ENCODE measurements around the gene ERCC6L2. TPM values are rescaled to one million over a fixed set of nuclear protein-coding genes. Genes with fewer than 3 reads are reported as not detected.

Gene ERCC6L2
- total and polyA plus RNA-seq, 2 of the 8 experiments (the other 6 are each of a cell fraction or from before 2014, with no cell fraction given) = 9.8 to 50.0 TPM

- TF ChIP-seq MAX (IDR thresholded peaks at IDR 0.05) (no peak), TCF12 (IDR thresholded peaks at IDR 0.05; ENCODE audit: low read depth, low read length) (no peak), CTCF (IDR thresholded peaks at IDR 0.05; ENCODE audit: control extremely low read depth in 1 of 3, insufficient read depth in 1 of 3, low read depth in 1 of 3, low read length in 3 of 3) (no peak), RFX5 (IDR thresholded peaks at IDR 0.05; ENCODE audit: borderline replicate concordance, low read depth, low read length) (no peak), EP300 (IDR thresholded peaks at IDR 0.05; ENCODE audit: borderline replicate concordance in 1 of 2, low read depth in 2 of 2, low read length in 2 of 2) (no peak), NRF1 (IDR thresholded peaks at IDR 0.05; ENCODE audit: low read depth, low read length) (no peak), KDM4A (IDR thresholded peaks at IDR 0.05; ENCODE audit: low read depth, low read length, severe bottlenecking) (no peak), PHF8 (conservative IDR thresholded peaks at IDR 0.05; ENCODE audit: low read depth, low read length) (no peak)
Observed at GRCh38 chr9:96014078-96014477, 138.6 kb downstream of the ERCC6L2 start (continued).
